Measurements from ENCODE around the gene CPSF3.

The CPSF3 gene

DNA sequence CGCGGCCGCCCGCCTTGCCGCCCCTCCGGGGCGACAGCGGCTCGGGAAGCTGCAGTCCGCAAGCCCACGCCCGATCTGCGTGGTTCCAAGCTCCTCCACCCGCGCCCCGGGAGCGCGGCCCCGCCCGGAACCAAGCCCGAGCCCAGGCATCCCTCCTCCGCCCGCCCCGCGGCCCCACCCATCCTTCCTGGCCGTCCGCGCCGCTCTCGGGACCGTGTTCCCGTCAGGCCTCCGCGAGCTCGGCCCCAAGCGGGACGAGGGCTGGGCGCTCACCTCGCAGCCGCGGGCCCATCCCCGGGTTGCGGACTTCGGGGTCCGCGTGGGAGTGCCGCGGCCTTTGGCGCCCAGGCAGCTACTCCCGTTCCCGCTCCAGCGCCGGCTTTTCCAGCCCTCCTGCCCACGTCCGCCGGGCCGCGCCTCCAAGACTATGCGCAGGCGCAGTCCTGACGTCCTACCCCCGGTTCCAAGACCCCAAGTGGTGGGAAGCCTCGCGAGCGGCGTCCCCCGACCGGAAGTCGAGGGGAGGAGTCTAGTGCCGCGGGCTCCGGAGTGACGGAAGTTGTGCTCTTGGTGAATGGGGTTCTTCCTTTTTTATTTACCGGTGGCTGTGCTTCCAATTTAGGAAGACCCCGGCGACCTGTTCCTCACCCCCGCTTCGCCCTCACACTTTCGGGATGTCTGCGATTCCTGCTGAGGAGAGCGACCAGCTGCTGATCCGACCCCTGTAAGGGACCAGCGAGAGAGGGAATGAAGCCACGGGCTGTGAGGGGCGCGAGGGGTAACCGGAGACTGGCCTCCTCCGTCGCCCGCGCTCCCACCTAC, at the start of gene CPSF3, which contains the start of gene ITGB1BP1:
Gene CPSF3 (plus strand): TSS at position 555 of the 822 bp plus-strand sequence. CDS start 120 bp downstream, at position 675.
Gene ITGB1BP1 (minus strand): TSS at position 429 of the 822 bp plus-strand sequence. CDS start 4,831 bp downstream, outside the sequence.
- peak; percentile 61; the same call in 1 of the 2 replicates for TF ChIP-seq MYC (IDR thresholded peaks at IDR 0.05; ENCODE audit: low read depth, low read length)
- TF ChIP-seq, protein P1, sequence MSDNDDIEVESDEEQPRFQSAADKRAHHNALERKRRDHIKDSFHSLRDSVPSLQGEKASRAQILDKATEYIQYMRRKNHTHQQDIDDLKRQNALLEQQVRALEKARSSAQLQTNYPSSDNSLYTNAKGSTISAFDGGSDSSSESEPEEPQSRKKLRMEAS (IDR thresholded peaks at IDR 0.05; ENCODE audit: low read depth, low read length) = peak; percentile 0; the same call in 1 of the 2 replicates
- peak; percentile 57 for TF ChIP-seq POLR2A (IDR thresholded peaks at IDR 0.05; ENCODE audit: extremely low read depth, insufficient read length)
- no peak for TF ChIP-seq CTCF (IDR thresholded peaks at IDR 0.05; ENCODE audit: low read depth, low read length)
- H3K4me3 ChIP-seq (ENCODE audit: low read depth, low read length) = peak within 1 kb of the TSS; percentile 98
- DNase-seq (ENCODE audit: low read depth) = peak; percentile 99

GRCh38 chr2:9374071-9374730, 49.3 kb upstream of the CPSF3 start:
- DNase-seq (ENCODE audit: low read depth) = no peak
- H3K4me3 ChIP-seq (ENCODE audit: low read depth, low read length) = no peak overlapping the region
- no peak for TF ChIP-seq MYC (IDR thresholded peaks at IDR 0.05; ENCODE audit: low read depth, low read length)
- TF ChIP-seq POLR2A (IDR thresholded peaks at IDR 0.05; ENCODE audit: extremely low read depth, insufficient read length) = no peak
- TF ChIP-seq, protein P1 (IDR thresholded peaks at IDR 0.05; ENCODE audit: low read depth, low read length) = no peak
- no peak for TF ChIP-seq CTCF (IDR thresholded peaks at IDR 0.05; ENCODE audit: low read depth, low read length)

- DNase-seq (ENCODE audit: low read depth) = no peak
- H3K4me3 ChIP-seq (ENCODE audit: low read depth, low read length) = no peak overlapping the region
- no peak for TF ChIP-seq POLR2A (IDR thresholded peaks at IDR 0.05; ENCODE audit: extremely low read depth, insufficient read length)
- TF ChIP-seq MYC (IDR thresholded peaks at IDR 0.05; ENCODE audit: low read depth, low read length) = no peak
- TF ChIP-seq CTCF (IDR thresholded peaks at IDR 0.05; ENCODE audit: low read depth, low read length) = no peak
- TF ChIP-seq, protein P1 (IDR thresholded peaks at IDR 0.05; ENCODE audit: low read depth, low read length) = no peak
Observed at GRCh38 chr2:9375857-9376428, 47.5 kb upstream of the CPSF3 start.

DNA sequence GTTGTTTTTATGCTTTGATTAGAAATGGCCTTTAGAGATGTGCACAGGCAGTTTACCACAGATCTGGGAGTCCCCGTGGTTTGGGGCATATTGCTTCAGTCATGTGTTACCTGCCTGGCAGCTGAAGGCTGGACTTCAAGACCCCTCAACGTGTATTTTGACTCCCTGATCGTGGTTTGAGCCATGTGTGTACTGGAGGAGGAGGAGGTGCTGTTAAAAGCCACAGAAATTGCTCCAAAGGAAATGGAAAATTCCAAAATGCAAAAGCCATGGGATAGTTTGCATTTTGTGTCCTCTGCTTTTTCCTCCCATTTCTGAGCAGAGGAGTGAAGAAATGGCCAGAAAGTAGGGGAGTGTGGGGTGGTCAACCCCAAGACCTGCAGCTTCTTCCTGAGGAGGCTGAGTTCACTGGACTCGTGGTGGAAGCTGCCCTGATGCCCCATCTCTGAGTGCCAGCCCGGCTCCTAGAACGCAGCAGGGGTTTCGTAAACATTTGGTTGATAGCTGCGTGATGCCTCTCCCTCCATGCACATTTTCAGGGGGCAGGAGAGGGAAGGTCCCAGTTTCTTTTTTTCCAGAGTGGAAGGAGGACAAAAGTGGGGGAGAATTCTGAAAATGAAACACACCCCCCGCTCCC, 45.9 kb upstream of the CPSF3 start:
- no peak overlapping the region for H3K4me3 ChIP-seq (ENCODE audit: low read depth, low read length)
- no peak for TF ChIP-seq POLR2A (IDR thresholded peaks at IDR 0.05; ENCODE audit: extremely low read depth, insufficient read length)
- TF ChIP-seq, protein P1 (IDR thresholded peaks at IDR 0.05; ENCODE audit: low read depth, low read length) = no peak
- no peak for TF ChIP-seq CTCF (IDR thresholded peaks at IDR 0.05; ENCODE audit: low read depth, low read length)
- TF ChIP-seq MYC (IDR thresholded peaks at IDR 0.05; ENCODE audit: low read depth, low read length) = no peak
- no peak for DNase-seq (ENCODE audit: low read depth)

All from NB4 (cell line).